ENCODE results near the gene AKT3. TPM values are rescaled to one million over a fixed set of nuclear protein-coding genes. Genes with fewer than 3 reads are reported as not detected.

Gene AKT3
- total RNA-seq, 1 experiment from 2014 or later = 133 TPM

DNA sequence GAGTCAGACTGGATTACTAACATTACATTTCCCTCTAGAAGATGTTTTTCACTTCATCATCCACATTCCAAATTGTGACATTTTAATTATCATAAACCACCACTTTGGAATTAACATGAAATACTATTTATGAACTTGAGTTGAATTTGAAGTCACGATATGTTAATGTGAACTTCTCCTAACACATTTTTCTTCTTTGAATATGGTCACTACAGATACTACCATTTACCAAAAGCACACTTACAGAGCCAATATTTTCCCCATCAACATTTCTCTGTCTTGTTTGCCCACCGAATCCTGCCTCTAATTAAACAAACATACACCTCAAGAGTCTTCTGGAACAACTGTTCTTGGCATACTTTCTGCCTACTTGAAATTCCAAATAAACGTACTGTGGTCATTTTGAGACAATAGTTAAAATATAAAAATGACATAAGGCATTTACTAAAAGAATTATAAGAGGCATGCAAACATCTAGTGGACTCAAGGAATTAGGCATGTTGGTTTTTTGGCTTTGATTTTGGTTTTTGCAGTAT lies 177.4 kb downstream of the AKT3 start:
- no peak for DNase-seq
- BruUV-seq (replicated peaks) = no TSS peak
- Histone ChIP-seq H3K4me1 (replicated peaks; ENCODE audit: insufficient read depth) (no peaks in the 10 kb centered on the region), H3K27ac (no peak overlapping the region), H3K9me3 (ENCODE audit: insufficient read depth, low read depth) (no peaks in the 10 kb centered on the region), H3K4me2 (no peak overlapping the region), H3K4me3 (no peak overlapping the region), H3K79me2 (ENCODE audit: low read depth) (0 out of 2 replicates have a peak, but pooled peaks cover 6% of the 10 kb centered on the region), H3F3A (ENCODE audit: insufficient read depth, low read depth) (peaks cover 11% of the 10 kb centered on the region; the same call in 1 of the 2 replicates), H3K27me3 (ENCODE audit: insufficient read depth, low read depth) (no peaks in the 10 kb centered on the region), H3K9me2 (ENCODE audit: insufficient read depth) (no peaks in the 10 kb centered on the region), H4K20me1 (ENCODE audit: insufficient read depth) (no peaks in the 10 kb centered on the region), H2AFZ (no peak overlapping the region), H3K36me3 (ENCODE audit: low read depth) (no peaks in the 10 kb centered on the region)
- TF ChIP-seq, protein P1, sequence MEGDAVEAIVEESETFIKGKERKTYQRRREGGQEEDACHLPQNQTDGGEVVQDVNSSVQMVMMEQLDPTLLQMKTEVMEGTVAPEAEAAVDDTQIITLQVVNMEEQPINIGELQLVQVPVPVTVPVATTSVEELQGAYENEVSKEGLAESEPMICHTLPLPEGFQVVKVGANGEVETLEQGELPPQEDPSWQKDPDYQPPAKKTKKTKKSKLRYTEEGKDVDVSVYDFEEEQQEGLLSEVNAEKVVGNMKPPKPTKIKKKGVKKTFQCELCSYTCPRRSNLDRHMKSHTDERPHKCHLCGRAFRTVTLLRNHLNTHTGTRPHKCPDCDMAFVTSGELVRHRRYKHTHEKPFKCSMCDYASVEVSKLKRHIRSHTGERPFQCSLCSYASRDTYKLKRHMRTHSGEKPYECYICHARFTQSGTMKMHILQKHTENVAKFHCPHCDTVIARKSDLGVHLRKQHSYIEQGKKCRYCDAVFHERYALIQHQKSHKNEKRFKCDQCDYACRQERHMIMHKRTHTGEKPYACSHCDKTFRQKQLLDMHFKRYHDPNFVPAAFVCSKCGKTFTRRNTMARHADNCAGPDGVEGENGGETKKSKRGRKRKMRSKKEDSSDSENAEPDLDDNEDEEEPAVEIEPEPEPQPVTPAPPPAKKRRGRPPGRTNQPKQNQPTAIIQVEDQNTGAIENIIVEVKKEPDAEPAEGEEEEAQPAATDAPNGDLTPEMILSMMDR (conservative IDR thresholded peaks at IDR 0.05) = no peak
- TF ChIP-seq EZH2 (IDR thresholded peaks at IDR 0.05; ENCODE audit: low read depth) = no peak
- CTCF ChIA-PET = no interaction called here
- intact Hi-C loops (cut with micrococcal nuclease; ENCODE audit: unreplicated experiment) = no loop called here
- POLR2A ChIA-PET (ENCODE audit: unreplicated experiment) = no interaction called here

DNA sequence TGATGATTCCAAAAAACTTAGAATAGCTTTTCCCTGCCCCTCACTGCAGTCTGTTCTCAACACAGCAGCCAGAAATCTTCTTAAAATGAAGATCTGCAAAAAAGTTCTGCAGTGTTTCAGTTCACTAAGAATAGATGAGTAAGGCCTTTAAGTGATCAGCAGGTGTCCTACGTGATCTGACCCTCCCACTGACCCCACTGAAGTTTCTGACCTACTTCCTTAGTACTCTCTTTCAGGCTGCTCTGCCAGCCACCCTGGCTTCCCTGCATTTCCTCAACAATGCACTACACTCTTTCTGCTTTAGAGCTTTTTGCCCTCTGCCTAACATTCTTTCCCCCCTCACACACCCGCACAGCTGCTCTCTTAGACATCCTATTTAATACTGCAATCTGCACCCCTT lies 182.5 kb downstream of the AKT3 start:
- CTCF ChIA-PET = no interaction called here
- intact Hi-C loops (cut with micrococcal nuclease; ENCODE audit: unreplicated experiment) = no loop called here
- BruUV-seq (replicated peaks) = no TSS peak
- TF ChIP-seq, protein P1 (conservative IDR thresholded peaks at IDR 0.05) = no peak
- no peak for TF ChIP-seq EZH2 (IDR thresholded peaks at IDR 0.05; ENCODE audit: low read depth)
- Histone ChIP-seq H3F3A (ENCODE audit: insufficient read depth, low read depth) (peaks cover 11% of the 10 kb centered on the region; the same call in 1 of the 2 replicates), H3K79me2 (ENCODE audit: low read depth) (0 out of 2 replicates have a peak, but pooled peaks cover 6% of the 10 kb centered on the region), H3K36me3 (ENCODE audit: low read depth) (no peaks in the 10 kb centered on the region), H3K9me3 (ENCODE audit: insufficient read depth, low read depth) (no peaks in the 10 kb centered on the region), H3K9me2 (ENCODE audit: insufficient read depth) (no peaks in the 10 kb centered on the region), H2AFZ (no peak overlapping the region), H3K4me1 (replicated peaks; ENCODE audit: insufficient read depth) (no peaks in the 10 kb centered on the region), H3K4me2 (no peak overlapping the region), H4K20me1 (ENCODE audit: insufficient read depth) (no peaks in the 10 kb centered on the region), H3K27ac (no peak overlapping the region), H3K4me3 (no peak overlapping the region), H3K27me3 (ENCODE audit: insufficient read depth, low read depth) (no peaks in the 10 kb centered on the region)
- POLR2A ChIA-PET (ENCODE audit: unreplicated experiment) = interaction anchor here (0.6 kb wide), 1 partner anchor 225 kb away, joined by 8 read pairs; no protein-coding TSS in a partner anchor
- no peak for DNase-seq

DNA sequence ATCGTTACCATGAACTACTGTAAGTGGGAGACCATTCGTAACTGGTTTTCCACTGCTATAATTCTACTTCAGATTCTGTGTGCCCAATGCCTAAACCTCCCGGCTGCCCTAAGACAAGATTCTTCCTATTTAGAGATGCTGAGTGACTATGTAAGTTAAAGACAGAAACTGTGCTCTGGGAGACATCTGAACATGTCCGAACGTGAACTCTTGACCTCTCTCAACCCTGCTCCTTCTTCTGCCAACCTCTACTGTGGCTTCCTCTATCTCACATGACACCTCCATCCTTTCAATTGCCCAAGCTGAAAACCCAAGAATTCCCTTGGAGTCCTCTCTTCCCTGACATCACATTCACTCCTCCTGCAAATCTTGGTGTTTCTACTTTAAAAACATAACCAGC lies 182.9 kb downstream of the AKT3 start:
- H3K36me3 ChIP-seq (ENCODE audit: low read depth) = no peaks in the 10 kb centered on the region
- H4K20me1 ChIP-seq (ENCODE audit: insufficient read depth) = no peaks in the 10 kb centered on the region
- no peaks in the 10 kb centered on the region for H3K9me3 ChIP-seq (ENCODE audit: insufficient read depth, low read depth)
- 0 out of 2 replicates have a peak, but pooled peaks cover 6% of the 10 kb centered on the region for H3K79me2 ChIP-seq (ENCODE audit: low read depth)
- no peak for DNase-seq
- H3K27me3 ChIP-seq (ENCODE audit: insufficient read depth, low read depth) = no peaks in the 10 kb centered on the region
- no TSS peak for BruUV-seq (replicated peaks)
- ChIA-PET POLR2A (ENCODE audit: unreplicated experiment) (interaction anchor here (0.6 kb wide), 1 partner anchor 224 kb away, joined by 8 read pairs; no protein-coding TSS in a partner anchor), CTCF (no interaction called here)
- no peak overlapping the region for H3K4me3 ChIP-seq
- peaks cover 11% of the 10 kb centered on the region; the same call in 1 of the 2 replicates for H3F3A ChIP-seq (ENCODE audit: insufficient read depth, low read depth)
- no peaks in the 10 kb centered on the region for H3K4me1 ChIP-seq (replicated peaks; ENCODE audit: insufficient read depth)
- intact Hi-C loops (cut with micrococcal nuclease; ENCODE audit: unreplicated experiment) = no loop called here
- no peaks in the 10 kb centered on the region for H3K9me2 ChIP-seq (ENCODE audit: insufficient read depth)
- H3K4me2 ChIP-seq = no peak overlapping the region
- H3K27ac ChIP-seq = no peak overlapping the region
- H2AFZ ChIP-seq = no peak overlapping the region
- no peak for TF ChIP-seq EZH2 (IDR thresholded peaks at IDR 0.05; ENCODE audit: low read depth)
- TF ChIP-seq, protein P1 (conservative IDR thresholded peaks at IDR 0.05) = no peak

Measured in PC-9 (cell line).